Esophagus squamous epithelium (tissue), 4 donors: ENCODE data around the gene RIOX2.

Source experiments
- POLR2A ChIP-seq, 4 donors: fragments of 450-650 bp; IDR thresholded peaks; one replicate each; pipeline ENCODE4 v1.6.1; 2017; ENCODE audit warnings: antibody characterized with exemption in 4 of 4, mild to moderate bottlenecking in 4 of 4, moderate library complexity in 3 of 4
- TF ChIP-seq, protein P1 (sequence below), 6 experiments: fragments of 450-650 bp in 4 of 6; fragments of 200-600 bp in 2 of 6; sonication (generic) in 2 of 6; IDR thresholded peaks; one replicate each; pipeline ENCODE4 v1.5.1; 2016 to 2019; ENCODE audit warnings: antibody characterized with exemption in 6 of 6, mild to moderate bottlenecking in 4 of 6, moderate library complexity in 4 of 6

DNA sequence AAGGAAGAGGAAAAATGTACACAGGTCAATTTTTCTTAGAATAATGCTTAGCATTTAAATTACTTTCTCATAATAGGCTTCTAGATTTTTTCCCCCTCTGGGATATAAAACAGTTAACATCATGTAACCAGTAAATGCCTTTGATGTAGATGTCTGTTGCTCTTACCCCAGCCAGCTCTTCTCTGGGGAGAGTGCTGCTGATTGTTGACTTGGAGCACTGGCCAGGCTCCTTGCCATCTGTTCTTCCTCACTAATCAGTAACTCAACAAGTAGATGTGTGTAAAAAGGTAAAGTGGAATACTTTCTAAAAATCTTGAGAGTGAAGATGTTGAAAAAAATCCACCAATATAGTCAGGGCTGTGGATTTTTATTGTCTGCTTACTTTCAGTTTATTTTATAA, 42.2 kb downstream of the RIOX2 start:
- no peak for TF ChIP-seq POLR2A (IDR thresholded peaks at IDR 0.05)
- TF ChIP-seq, protein P1, sequence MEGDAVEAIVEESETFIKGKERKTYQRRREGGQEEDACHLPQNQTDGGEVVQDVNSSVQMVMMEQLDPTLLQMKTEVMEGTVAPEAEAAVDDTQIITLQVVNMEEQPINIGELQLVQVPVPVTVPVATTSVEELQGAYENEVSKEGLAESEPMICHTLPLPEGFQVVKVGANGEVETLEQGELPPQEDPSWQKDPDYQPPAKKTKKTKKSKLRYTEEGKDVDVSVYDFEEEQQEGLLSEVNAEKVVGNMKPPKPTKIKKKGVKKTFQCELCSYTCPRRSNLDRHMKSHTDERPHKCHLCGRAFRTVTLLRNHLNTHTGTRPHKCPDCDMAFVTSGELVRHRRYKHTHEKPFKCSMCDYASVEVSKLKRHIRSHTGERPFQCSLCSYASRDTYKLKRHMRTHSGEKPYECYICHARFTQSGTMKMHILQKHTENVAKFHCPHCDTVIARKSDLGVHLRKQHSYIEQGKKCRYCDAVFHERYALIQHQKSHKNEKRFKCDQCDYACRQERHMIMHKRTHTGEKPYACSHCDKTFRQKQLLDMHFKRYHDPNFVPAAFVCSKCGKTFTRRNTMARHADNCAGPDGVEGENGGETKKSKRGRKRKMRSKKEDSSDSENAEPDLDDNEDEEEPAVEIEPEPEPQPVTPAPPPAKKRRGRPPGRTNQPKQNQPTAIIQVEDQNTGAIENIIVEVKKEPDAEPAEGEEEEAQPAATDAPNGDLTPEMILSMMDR (IDR thresholded peaks at IDR 0.05): no peak
